BLaER1 treated with 17β-estradiol and CSF1 and Interleukin-3, amounts not matched to agents 10 nM and 100 nM (cell line): ENCODE measurements around the gene RAB8B.

Source experiments
- H3K27ac ChIP-seq, 11 experiments: shearing (Covaris generic); formaldehyde crosslinking; 2 replicates each; pipeline ENCODE4 v1.8.1; 2022
- H3K27me3 ChIP-seq, 11 experiments: shearing (Covaris generic); formaldehyde crosslinking; 2 replicates each; pipeline ENCODE4 v1.8.1; 2022
- H3K36me3 ChIP-seq, 11 experiments: shearing (Covaris generic); formaldehyde crosslinking; 2 replicates each; pipeline ENCODE4 v1.8.1; 2022
- H3K4me1 ChIP-seq, 10 experiments: shearing (Covaris generic); formaldehyde crosslinking; 2 replicates each; pipeline ENCODE4 v1.8.1; 2022
- H3K4me2 ChIP-seq, 11 experiments: shearing (Covaris generic); formaldehyde crosslinking; 2 replicates each; pipeline ENCODE4 v1.8.1; 2022
- H3K4me3 ChIP-seq, 10 experiments: shearing (Covaris generic); formaldehyde crosslinking; 2 replicates each; pipeline ENCODE4 v1.8.1; 2022
- H3K9ac ChIP-seq, 11 experiments: shearing (Covaris generic); formaldehyde crosslinking; 2 replicates each; pipeline ENCODE4 v1.8.1; 2022
- H3K9me3 ChIP-seq, 11 experiments: shearing (Covaris generic); formaldehyde crosslinking; replicated peaks in 1 of 11; 2 replicates each; pipeline ENCODE4 v1.8.1; 2022
- H4K20me1 ChIP-seq, 11 experiments: shearing (Covaris generic); formaldehyde crosslinking; 2 replicates each; pipeline ENCODE4 v1.8.1; 2022
- Cebpa-rat ChIP-seq, 11 experiments: shearing (Covaris generic); IDR thresholded peaks; 2 replicates each; pipeline ENCODE4 v1.8.1; 2022

RAB8B gene

GRCh38 chr15:63264688-63265293, 75.4 kb downstream of the RAB8B start:
- no peak for TF ChIP-seq Cebpa-rat (IDR thresholded peaks at IDR 0.05)
- Histone ChIP-seq H3K9me3 (no peaks in the 10 kb centered on the region), H3K4me3 (no peak overlapping the region), H3K9ac (no peak overlapping the region), H3K36me3 (peaks cover 51 to 99% (median 82%) of the 10 kb centered on the region in 11 experiments), H3K4me1 (peaks cover 0 to 24% (median 0%) of the 10 kb centered on the region in 10 experiments; a peak in 5 of 20 replicates), H3K27ac (no peak overlapping the region), H3K27me3 (no peaks in the 10 kb centered on the region), H3K4me2 (no peak overlapping the region), H4K20me1 (peaks cover 0 to 17% (median 0%) of the 10 kb centered on the region in 11 experiments; a peak in 2 of 22 replicates)

- Histone ChIP-seq H3K4me2 (peak overlapping the region; percentile 25 to 93 (median 57); a peak in 19 of 22 replicates), H3K9me3 (peaks cover 0 to 12% (median 5%) of the 10 kb centered on the region in 11 experiments; a peak in 7 of 22 replicates), H4K20me1 (no peaks in the 10 kb centered on the region), H3K36me3 (peaks cover 0 to 11% (median 0%) of the 10 kb centered on the region in 11 experiments; a peak in 6 of 22 replicates), H3K27me3 (no peaks in the 10 kb centered on the region), H3K9ac (no peak overlapping the region), H3K4me1 (peaks cover 30 to 61% (median 35%) of the 10 kb centered on the region in 10 experiments), H3K4me3 (no peak overlapping the region), H3K27ac (peak overlapping the region in 3 of 11 experiments; percentile 18 to 46 (median 44); a peak in 3 of 22 replicates)
- peak in 3 of 11 experiments; percentile 16 to 53 (median 22); a peak in 1 of 22 replicates for TF ChIP-seq Cebpa-rat (IDR thresholded peaks at IDR 0.05)
Measured at GRCh38 chr15:63274427-63274826, 85.0 kb downstream of the RAB8B start.

- Histone ChIP-seq H3K4me1 (peaks cover 30 to 70% (median 35%) of the 10 kb centered on the region in 10 experiments), H4K20me1 (no peaks in the 10 kb centered on the region), H3K4me3 (peak overlapping the region; percentile 67 to 97 (median 80)), H3K36me3 (peaks cover 0 to 22% (median 11%) of the 10 kb centered on the region in 11 experiments; a peak in 12 of 22 replicates), H3K27me3 (no peaks in the 10 kb centered on the region), H3K9ac (peak overlapping the region; percentile 80 to 90 (median 87)), H3K4me2 (peak overlapping the region; percentile 76 to 95 (median 90)), H3K9me3 (peaks cover 0 to 12% (median 5%) of the 10 kb centered on the region in 11 experiments; a peak in 7 of 22 replicates), H3K27ac (peak overlapping the region; percentile 72 to 91 (median 84))
- no peak for TF ChIP-seq Cebpa-rat (IDR thresholded peaks at IDR 0.05)
Measured at GRCh38 chr15:63276342-63277037, 87.1 kb downstream of the RAB8B start.

GRCh38 chr15:63277038-63277892, 87.9 kb downstream of the RAB8B start, which contains the start of gene APH1B:
APH1B (plus strand) TSS chr15:63277605; CDS start chr15:63277624, 19 bp downstream.
- Histone ChIP-seq H3K27me3 (no peaks in the 10 kb centered on the region), H3K9me3 (peaks cover 0 to 7% (median 5%) of the 10 kb centered on the region in 11 experiments; a peak in 7 of 22 replicates), H3K9ac (peak within 1 kb of the TSS; percentile 80 to 98 (median 88)), H3K4me1 (peaks cover 30 to 74% (median 36%) of the 10 kb centered on the region in 10 experiments), H3K27ac (peak within 1 kb of the TSS; percentile 81 to 95 (median 88)), H3K4me3 (peak within 1 kb of the TSS; percentile 72 to 97 (median 80)), H3K4me2 (peak within 1 kb of the TSS; percentile 82 to 97 (median 92)), H3K36me3 (peaks cover 0 to 23% (median 11%) of the 10 kb centered on the region in 11 experiments; a peak in 12 of 22 replicates), H4K20me1 (no peaks in the 10 kb centered on the region)
- no peak for TF ChIP-seq Cebpa-rat (IDR thresholded peaks at IDR 0.05)

- H3K4me3 ChIP-seq, result peak overlapping the region; percentile 72 to 97 (median 80)
- peaks cover 0 to 23% (median 11%) of the 10 kb centered on the region in 11 experiments; a peak in 12 of 22 replicates for H3K36me3 ChIP-seq
- H3K4me1 ChIP-seq, result peaks cover 33 to 75% (median 40%) of the 10 kb centered on the region in 10 experiments
- H3K9me3 ChIP-seq, result peaks cover 0 to under 1% (median 0%) of the 10 kb centered on the region in 11 experiments; a peak in 3 of 22 replicates
- H4K20me1 ChIP-seq, result no peaks in the 10 kb centered on the region
- peak overlapping the region; percentile 79 to 97 (median 87) for H3K4me2 ChIP-seq
- H3K27ac ChIP-seq, result peak overlapping the region; percentile 76 to 95 (median 87)
- peak overlapping the region; percentile 79 to 98 (median 88) for H3K9ac ChIP-seq
- no peaks in the 10 kb centered on the region for H3K27me3 ChIP-seq
- TF ChIP-seq Cebpa-rat (IDR thresholded peaks at IDR 0.05), result no peak
Measured at GRCh38 chr15:63277893-63278456, 88.6 kb downstream of the RAB8B start.

- Histone ChIP-seq H3K36me3 (peaks cover 6 to 70% (median 30%) of the 10 kb centered on the region in 11 experiments; a peak in 19 of 22 replicates), H3K9me3 (no peaks in the 10 kb centered on the region), H3K4me3 (no peak overlapping the region), H3K4me2 (peak overlapping the region; percentile 6 to 71 (median 62); a peak in 21 of 22 replicates), H3K9ac (no peak overlapping the region), H4K20me1 (no peaks in the 10 kb centered on the region), H3K4me1 (peaks cover 8 to 64% (median 16%) of the 10 kb centered on the region in 10 experiments), H3K27ac (peak overlapping the region; percentile 7 to 57 (median 32); a peak in 15 of 22 replicates), H3K27me3 (no peaks in the 10 kb centered on the region)
- peak in 6 of 11 experiments; percentile 51 to 68 (median 60); a peak in 9 of 22 replicates for TF ChIP-seq Cebpa-rat (IDR thresholded peaks at IDR 0.05)
Measured at GRCh38 chr15:63283126-63283525, 93.7 kb downstream of the RAB8B start.

- no peak for TF ChIP-seq Cebpa-rat (IDR thresholded peaks at IDR 0.05)
- no peaks in the 10 kb centered on the region for H3K9me3 ChIP-seq
- H3K4me1 ChIP-seq, result peaks cover 4 to 58% (median 12%) of the 10 kb centered on the region in 10 experiments; a peak in 16 of 20 replicates
- no peaks in the 10 kb centered on the region for H4K20me1 ChIP-seq
- no peak overlapping the region for H3K9ac ChIP-seq
- no peak overlapping the region for H3K4me2 ChIP-seq
- H3K27ac ChIP-seq, result no peak overlapping the region
- H3K4me3 ChIP-seq, result no peak overlapping the region
- H3K36me3 ChIP-seq, result peaks cover 6 to 72% (median 30%) of the 10 kb centered on the region in 11 experiments; a peak in 19 of 22 replicates
- H3K27me3 ChIP-seq, result no peaks in the 10 kb centered on the region
Measured at GRCh38 chr15:63284335-63284734, 94.9 kb downstream of the RAB8B start.

- H3K9ac ChIP-seq, result peak overlapping the region in 1 of 11 experiments; percentile 17; a peak in 1 of 22 replicates
- H4K20me1 ChIP-seq, result no peaks in the 10 kb centered on the region
- no peaks in the 10 kb centered on the region for H3K9me3 ChIP-seq
Measured at GRCh38 chr15:63287109-63287508, 97.7 kb downstream of the RAB8B start.

More at GRCh38 chr15:63287109-63287508, 97.7 kb downstream of the RAB8B start:
- no peaks in the 10 kb centered on the region for H3K27me3 ChIP-seq
- peak overlapping the region in 3 of 11 experiments; percentile 25 to 49 (median 48); a peak in 5 of 22 replicates for H3K4me2 ChIP-seq
- TF ChIP-seq Cebpa-rat (IDR thresholded peaks at IDR 0.05), result no peak
- peaks cover 6 to 61% (median 19%) of the 10 kb centered on the region in 11 experiments; a peak in 19 of 22 replicates for H3K36me3 ChIP-seq
- H3K4me3 ChIP-seq, result no peak overlapping the region
- H3K4me1 ChIP-seq, result peaks cover 4 to 62% (median 19%) of the 10 kb centered on the region in 10 experiments; a peak in 16 of 20 replicates
- H3K27ac ChIP-seq, result no peak overlapping the region; a peak in 1 of 22 replicates
